HepG2 (cell line): ENCODE data around the gene DLX1. TPM values are rescaled to one million over a fixed set of nuclear protein-coding genes. Genes with fewer than 3 reads are reported as not detected.

Experiments used
- ATAC-seq: fragments of 200-7000 bp; cut with Tn5 transposase; 3 replicates; pipeline ENCODE4 v1.9.1; 2020; ENCODE audit warnings: mild to moderate bottlenecking, moderate library complexity
- BruUV-seq: library from RNA; stranded (reverse); fragments of 400-500 nt; replicated peaks from 2 replicates; lab custom pipeline; 2021; lab: Mats Ljungman, UMichigan
- CTCF ChIA-PET: fragments of 300-600 bp; formaldehyde crosslinking; extraction: SDS; loops from one replicate; lab custom pipeline; 2021; ENCODE audit warnings: low total read pairs, inconsistent platforms, low intra/inter-chr PET ratio; lab: Yijun Ruan, JAX
- POLR2A ChIA-PET: fragments of 350-600 bp; sonication (Branson Sonifier 250); formaldehyde crosslinking; loops from one replicate; lab custom pipeline; 2020; ENCODE audit warnings: antibody characterized with exemption, inconsistent platforms; lab: Yijun Ruan, JAX
- DNase-seq: peaks from one replicate; pipeline ENCODE4 v3.0.0-alpha.2; 2015; ENCODE audit warnings: low spot score
- FAIRE-seq: peaks from 3 replicates; lab custom pipeline; 2011; peaks lifted over from hg19 to GRCh38; lab: Jason Lieb, UNC
- H2AFZ ChIP-seq: one replicate; pipeline ENCODE4 v1.6.1; 2011; ENCODE audit warnings: low read length, inconsistent platforms
- H3K27ac ChIP-seq: fragments of 300-600 bp; 3 replicates; pipeline ENCODE4 v1.8.0; 2011; ENCODE audit warnings: mixed run types, mild to moderate bottlenecking, mixed read lengths, low read length, inconsistent platforms; ENCODE audit not compliant: insufficient read depth; ENCODE audit errors: extremely low read length
- H3K27me3 ChIP-seq, 2 experiments: fragments of 200-600 bp in 1 of 2; 2 replicates in 1 of 2; 3 replicates in 1 of 2; pipeline versions ENCODE4 v1.6.0 to v1.8.0; 2011; ENCODE audit warnings: low read length in 2 of 2, mild to moderate bottlenecking in 2 of 2, moderate library complexity in 2 of 2, inconsistent platforms in 1 of 2; ENCODE audit not compliant: insufficient read depth in 2 of 2, control insufficient read depth in 1 of 2
- H3K36me3 ChIP-seq, 2 experiments: fragments of 200-600 bp in 1 of 2; replicated peaks in 1 of 2; 2 replicates in 1 of 2; 3 replicates in 1 of 2; pipeline versions ENCODE4 v1.5.1 to v1.8.0; 2011; ENCODE audit warnings: low read length in 2 of 2, inconsistent platforms in 1 of 2; ENCODE audit not compliant: insufficient read depth in 2 of 2, control insufficient read depth in 1 of 2
- H3K4me1 ChIP-seq: 2 replicates; pipeline ENCODE4 v1.5.1; 2012; ENCODE audit warnings: low read length, inconsistent platforms; ENCODE audit not compliant: insufficient read depth
- H3K4me2 ChIP-seq: 2 replicates; pipeline ENCODE4 v1.6.0; 2011; ENCODE audit warnings: low read depth, low read length, inconsistent platforms
- H3K4me3 ChIP-seq, 3 experiments: fragments of 200-600 bp in 1 of 3; sonication (generic), shearing (Covaris generic) in 1 of 3; replicated peaks in 1 of 3; 2 replicates each; pipeline ENCODE4 v1.5.1; 2011 to 2016; ENCODE audit warnings: low read length in 3 of 3, inconsistent platforms in 2 of 3, low read depth in 2 of 3, mild to moderate bottlenecking in 2 of 3, control low read depth in 1 of 3, mixed read lengths in 1 of 3; ENCODE audit not compliant: insufficient read depth in 1 of 3
- H3K79me2 ChIP-seq: one replicate; pipeline ENCODE4 v1.6.1; 2011; ENCODE audit warnings: low read length, inconsistent platforms; ENCODE audit not compliant: insufficient read depth
- H3K9ac ChIP-seq: 2 replicates; pipeline ENCODE4 v1.6.0; 2011; ENCODE audit warnings: mild to moderate bottlenecking, low read depth, low read length, inconsistent platforms; ENCODE audit not compliant: insufficient read depth
- H3K9me3 ChIP-seq: 2 replicates; pipeline ENCODE4 v1.5.1; 2012; ENCODE audit warnings: mild to moderate bottlenecking, low read length
- H4K20me1 ChIP-seq: 2 replicates; pipeline ENCODE4 v1.6.0; 2011; ENCODE audit warnings: inconsistent platforms, mild to moderate bottlenecking, low read length, moderate library complexity; ENCODE audit not compliant: insufficient read depth
- CBX2 ChIP-seq, 2 experiments: fragments of 200-600 bp in 1 of 2; sonication (generic); formaldehyde crosslinking in 1 of 2; IDR thresholded peaks; 2 replicates each; pipeline versions ENCODE4 v1.7.0 to v1.8.1; 2018 to 2022; ENCODE audit warnings: low read depth in 2 of 2, low read length in 1 of 2, mild to moderate bottlenecking in 1 of 2, missing genetic modification reagents in 1 of 2
- CBX5 ChIP-seq: sonication (generic); formaldehyde crosslinking; IDR thresholded peaks from 2 replicates; pipeline ENCODE4 v1.4.0; 2020; ENCODE audit warnings: missing genetic modification reagents, borderline replicate concordance
- FIP1L1 ChIP-seq: fragments of 200-400 bp; formaldehyde crosslinking; IDR thresholded peaks from 2 replicates; pipeline ENCODE4 v1.6.1; 2018; ENCODE audit warnings: low read depth, mild to moderate bottlenecking, low read length, moderate library complexity, borderline replicate concordance; ENCODE audit not compliant: insufficient read depth
- HMG20A ChIP-seq: IDR thresholded peaks from 2 replicates; pipeline ENCODE4 v1.6.1; 2016; ENCODE audit warnings: borderline replicate concordance
- SP5 ChIP-seq: IDR thresholded peaks from 2 replicates; pipeline ENCODE4 v1.6.1; 2016; ENCODE audit warnings: low read depth, borderline replicate concordance
- ZBTB46 ChIP-seq: sonication (generic); formaldehyde crosslinking; IDR thresholded peaks from 2 replicates; pipeline ENCODE4 v1.4.0; 2020; ENCODE audit warnings: mild to moderate bottlenecking, missing genetic modification reagents, borderline replicate concordance
- ZMYM2 ChIP-seq: sonication (generic); formaldehyde crosslinking; IDR thresholded peaks from 2 replicates; pipeline ENCODE4 v1.8.0; 2022; ENCODE audit warnings: mild to moderate bottlenecking, missing genetic modification reagents
- ZMYM3 ChIP-seq: sonication (generic); formaldehyde crosslinking; IDR thresholded peaks from 2 replicates; pipeline ENCODE4 v1.5.1; 2020; ENCODE audit warnings: mild to moderate bottlenecking, missing genetic modification reagents
- ZNF317 ChIP-seq: sonication (generic); formaldehyde crosslinking; IDR thresholded peaks from 2 replicates; pipeline ENCODE4 v1.5.0; 2020; ENCODE audit warnings: mild to moderate bottlenecking, missing genetic modification reagents
- ZNF34 ChIP-seq: sonication (generic); formaldehyde crosslinking; IDR thresholded peaks from 2 replicates; pipeline ENCODE4 v1.4.0; 2020; ENCODE audit warnings: mild to moderate bottlenecking, missing genetic modification reagents, borderline replicate concordance
- ZNF431 ChIP-seq: sonication (generic); formaldehyde crosslinking; IDR thresholded peaks from 2 replicates; pipeline ENCODE4 v1.9.0; 2022; ENCODE audit warnings: missing genetic modification reagents, low read depth, mild to moderate bottlenecking, borderline replicate concordance
- ZNF557 ChIP-seq: sonication (generic); formaldehyde crosslinking; IDR thresholded peaks from 2 replicates; pipeline ENCODE4 v1.4.0; 2020; ENCODE audit warnings: missing genetic modification reagents
- ZNF703 ChIP-seq: sonication (generic); formaldehyde crosslinking; IDR thresholded peaks from 2 replicates; pipeline ENCODE4 v1.5.1; 2020; ENCODE audit warnings: missing genetic modification reagents, mild to moderate bottlenecking, moderate library complexity, borderline replicate concordance
- ZNF747 ChIP-seq: sonication (generic); formaldehyde crosslinking; IDR thresholded peaks from 2 replicates; pipeline ENCODE4 v1.8.1; 2023; ENCODE audit warnings: missing genetic modification reagents, mild to moderate bottlenecking, borderline replicate concordance
- ZNF766 ChIP-seq: sonication (generic); formaldehyde crosslinking; IDR thresholded peaks from 2 replicates; pipeline ENCODE4 v1.5.0; 2020; ENCODE audit warnings: missing genetic modification reagents, borderline replicate concordance
- WGBS: methylation state at CpG from one replicate; pipeline ENCODE4 v1.1.6; 2017; ENCODE audit warnings: low lambda C conversion rate; 5-methylcytosine and 5-hydroxymethylcytosine counted together
- in situ Hi-C: cut with HindIII; loops from 2 replicates; pipeline ENCODE4 v1.10.0; 2017; ENCODE audit warnings: low pct_unique_long_range_greater_than_20kb; ENCODE audit not compliant: extremely low pct_ligation_motif_present
- intact Hi-C: fragments of 100-400 bp; cut with micrococcal nuclease; formaldehyde crosslinking; loops from one replicate; pipeline ENCODE4 v1.10.0; 2022; ENCODE audit not compliant: unreplicated experiment
- polyA plus RNA-seq, 8 experiments: library from polyadenylated mRNA; depleted of rRNA in 3 of 8; stranded (reverse) in 7 of 8; unstranded in 1 of 8; fragments of >200 nt; fragmentation: Illumina TruSeq in 4 of 8; extraction: Trizol in 4 of 8; gene quantifications; 2 replicates each; pipeline versions ENCODE4 v1.2.1 to v1.2.3, GENCODE V29; 2011 to 2016; ENCODE audit warnings: low read depth in 4 of 8, missing spikeins in 1 of 8, mixed read lengths in 1 of 8; ENCODE audit not compliant: insufficient read depth in 1 of 8
- total RNA-seq, 5 experiments: library from RNA; depleted of rRNA; stranded (reverse); fragments of >200 nt; fragmentation: Illumina TruSeq; extraction: Trizol; gene quantifications; 2 replicates each; pipeline ENCODE4 v1.2.3, GENCODE V29; 2016; ENCODE audit warnings: low read depth in 1 of 5
- TF ChIP-seq, protein P1 (sequence below): sonication (generic); formaldehyde crosslinking; IDR thresholded peaks from 2 replicates; pipeline ENCODE4 v1.5.0; 2020; ENCODE audit warnings: mild to moderate bottlenecking, missing genetic modification reagents
- TF ChIP-seq, protein P2 (sequence below): IDR thresholded peaks from 2 replicates; pipeline ENCODE4 v1.6.1; 2018; ENCODE audit warnings: missing genetic modification reagents

DLX1 gene
- total and polyA plus RNA-seq, 2 of the 13 experiments (the other 11 are each of a cell fraction or from before 2014, with no cell fraction given), result 0.18 to 0.86 TPM

GRCh38 chr2:172083628-172084394 is 1.5 kb upstream of the DLX1 start:
- 59% methylated on average over 18 of the region's 23 CpGs for WGBS
- DNase-seq (no peak), FAIRE-seq (no peak), ATAC-seq (no peak)
- BruUV-seq, result no TSS peak
- no peaks in the 10 kb centered on the region for H3K79me2 ChIP-seq
- no peaks in the 10 kb centered on the region for H3K36me3 ChIP-seq
- peak overlapping the region; percentile 98 for H3K4me2 ChIP-seq
- H3K9me3 ChIP-seq, result no peaks in the 10 kb centered on the region
- no peak overlapping the region for H3K27ac ChIP-seq
- no peak overlapping the region for H3K9ac ChIP-seq
- peaks cover 79% of the 10 kb centered on the region for H3K4me1 ChIP-seq
- H3K27me3 ChIP-seq, result peaks cover 12 to 72% of the 10 kb centered on the region in 2 experiments; a peak in 4 of 5 replicates
- intact Hi-C loops, result loop anchor here (2.0 kb wide), 2 partner anchors 19 to 55 kb away; partner anchors contain the start of gene DLX2
- ChIA-PET POLR2A (interaction anchor here (1.4 to 4.9 kb wide), 4 partner anchors 12 to 31 kb away, joined by 5 to 42 read pairs (median 16); partner anchors contain the start of gene DLX2), CTCF (no interaction called here)
- in situ Hi-C loops, result no loop called here
- peak overlapping the region in 2 of 3 experiments; percentile 60 to 82; a peak in 4 of 6 replicates for H3K4me3 ChIP-seq
- H2AFZ ChIP-seq, result no peak overlapping the region
- peaks cover 3% of the 10 kb centered on the region; the same call in 1 of the 2 replicates for H4K20me1 ChIP-seq
- TF ChIP-seq CBX5 (CRISPR knock-in tag), result no peak
- TF ChIP-seq ZNF703 (CRISPR knock-in tag), result 0 out of 2 replicates have a peak, but pooled peaks have one; percentile 16
- no peak for TF ChIP-seq HMG20A (CRISPR knock-in tag)
- TF ChIP-seq, protein P1, sequence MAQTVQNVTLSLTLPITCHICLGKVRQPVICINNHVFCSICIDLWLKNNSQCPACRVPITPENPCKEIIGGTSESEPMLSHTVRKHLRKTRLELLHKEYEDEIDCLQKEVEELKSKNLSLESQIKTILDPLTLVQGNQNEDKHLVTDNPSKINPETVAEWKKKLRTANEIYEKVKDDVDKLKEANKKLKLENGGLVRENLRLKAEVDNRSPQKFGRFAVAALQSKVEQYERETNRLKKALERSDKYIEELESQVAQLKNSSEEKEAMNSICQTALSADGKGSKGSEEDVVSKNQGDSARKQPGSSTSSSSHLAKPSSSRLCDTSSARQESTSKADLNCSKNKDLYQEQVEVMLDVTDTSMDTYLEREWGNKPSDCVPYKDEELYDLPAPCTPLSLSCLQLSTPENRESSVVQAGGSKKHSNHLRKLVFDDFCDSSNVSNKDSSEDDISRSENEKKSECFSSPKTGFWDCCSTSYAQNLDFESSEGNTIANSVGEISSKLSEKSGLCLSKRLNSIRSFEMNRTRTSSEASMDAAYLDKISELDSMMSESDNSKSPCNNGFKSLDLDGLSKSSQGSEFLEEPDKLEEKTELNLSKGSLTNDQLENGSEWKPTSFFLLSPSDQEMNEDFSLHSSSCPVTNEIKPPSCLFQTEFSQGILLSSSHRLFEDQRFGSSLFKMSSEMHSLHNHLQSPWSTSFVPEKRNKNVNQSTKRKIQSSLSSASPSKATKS (CRISPR knock-in tag), result 0 out of 2 replicates have a peak, but pooled peaks have one; percentile 27
- 0 out of 2 replicates have a peak, but pooled peaks have one; percentile 1 for TF ChIP-seq ZNF431 (CRISPR knock-in tag)
- TF ChIP-seq, protein P2, sequence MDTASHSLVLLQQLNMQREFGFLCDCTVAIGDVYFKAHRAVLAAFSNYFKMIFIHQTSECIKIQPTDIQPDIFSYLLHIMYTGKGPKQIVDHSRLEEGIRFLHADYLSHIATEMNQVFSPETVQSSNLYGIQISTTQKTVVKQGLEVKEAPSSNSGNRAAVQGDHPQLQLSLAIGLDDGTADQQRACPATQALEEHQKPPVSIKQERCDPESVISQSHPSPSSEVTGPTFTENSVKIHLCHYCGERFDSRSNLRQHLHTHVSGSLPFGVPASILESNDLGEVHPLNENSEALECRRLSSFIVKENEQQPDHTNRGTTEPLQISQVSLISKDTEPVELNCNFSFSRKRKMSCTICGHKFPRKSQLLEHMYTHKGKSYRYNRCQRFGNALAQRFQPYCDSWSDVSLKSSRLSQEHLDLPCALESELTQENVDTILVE (CRISPR knock-in tag), result no peak
- no peak for TF ChIP-seq ZNF317 (CRISPR knock-in tag)
- no peak for TF ChIP-seq ZNF34 (CRISPR knock-in tag)
- TF ChIP-seq ZMYM2 (CRISPR knock-in tag), result peak; percentile 41; the same call in 1 of the 2 replicates
- TF ChIP-seq ZBTB46 (CRISPR knock-in tag), result 0 out of 2 replicates have a peak, but pooled peaks have one; percentile 66
- TF ChIP-seq ZNF747 (CRISPR knock-in tag), result 0 out of 2 replicates have a peak, but pooled peaks have one; percentile 8
- no peak for TF ChIP-seq ZNF557
- TF ChIP-seq FIP1L1, result no peak
- no peak for TF ChIP-seq ZMYM3 (CRISPR knock-in tag)
- peak; percentile 99 for TF ChIP-seq CBX2 (IDR thresholded peaks at IDR 0.05; ENCODE audit: low read depth, low read length)
- TF ChIP-seq CBX2 (CRISPR knock-in tag; IDR thresholded peaks at IDR 0.05; ENCODE audit: low read depth), result 0 out of 2 replicates have a peak, but pooled peaks have one; percentile 16
- no peak for TF ChIP-seq SP5
- no peak for TF ChIP-seq ZNF766
